Neural cell (in vitro differentiated cells): ENCODE measurements around the gene SNRPB.

Experiments
- CTCF ChIP-seq: fragments of 450-650 bp; IDR thresholded peaks from 2 replicates; pipeline ENCODE4 v1.5.1; 2014; ENCODE audit warnings: antibody characterized with exemption, mild to moderate bottlenecking, moderate library complexity; ENCODE audit not compliant: poor library complexity, severe bottlenecking
- EP300 ChIP-seq: fragments of 450-650 bp; conservative IDR thresholded peaks from 2 replicates; pipeline ENCODE4 v1.6.1; 2014; ENCODE audit warnings: antibody characterized with exemption, mild to moderate bottlenecking, moderate library complexity; ENCODE audit not compliant: poor library complexity, severe bottlenecking
- EZH2 ChIP-seq: fragments of 200-600, 300-800 bp; shearing (Covaris generic), sonication (generic); IDR thresholded peaks from 2 replicates; pipeline ENCODE4 v1.6.1; 2014; ENCODE audit warnings: antibody characterized with exemption, low read length, borderline replicate concordance, mild to moderate bottlenecking; ENCODE audit not compliant: insufficient read depth, poor library complexity, severe bottlenecking
- MXI1 ChIP-seq: fragments of 450-650 bp; conservative IDR thresholded peaks from 2 replicates; pipeline ENCODE4 v1.6.1; 2014; ENCODE audit warnings: antibody characterized with exemption, mild to moderate bottlenecking; ENCODE audit not compliant: poor library complexity, severe bottlenecking
- POLR2AphosphoS5 ChIP-seq: IDR thresholded peaks from 2 replicates; pipeline ENCODE4 v1.6.1; 2012
- RAD21 ChIP-seq: fragments of 450-650 bp; conservative IDR thresholded peaks from 2 replicates; pipeline ENCODE4 v1.6.1; 2014; ENCODE audit warnings: antibody characterized with exemption, mild to moderate bottlenecking, moderate library complexity
- SMC3 ChIP-seq: fragments of 450-650 bp; conservative IDR thresholded peaks from 2 replicates; pipeline ENCODE4 v1.6.1; 2014; ENCODE audit warnings: antibody characterized with exemption, mild to moderate bottlenecking, moderate library complexity; ENCODE audit not compliant: poor library complexity
- TAF1 ChIP-seq: IDR thresholded peaks from 2 replicates; pipeline ENCODE4 v1.6.1; 2012; ENCODE audit warnings: low read depth
- TF ChIP-seq, protein P1 (sequence below): IDR thresholded peaks from 2 replicates; pipeline ENCODE4 v1.6.1; 2012; ENCODE audit warnings: borderline replicate concordance

GRCh38 chr20:2462484-2462883, 8.1 kb downstream of the SNRPB start:
- TF ChIP-seq CTCF (no peak), RAD21 (no peak), TAF1 (no peak), POLR2AphosphoS5 (no peak), EP300 (no peak), EZH2 (no peak), SMC3 (no peak), MXI1 (no peak)
- TF ChIP-seq, protein P1, sequence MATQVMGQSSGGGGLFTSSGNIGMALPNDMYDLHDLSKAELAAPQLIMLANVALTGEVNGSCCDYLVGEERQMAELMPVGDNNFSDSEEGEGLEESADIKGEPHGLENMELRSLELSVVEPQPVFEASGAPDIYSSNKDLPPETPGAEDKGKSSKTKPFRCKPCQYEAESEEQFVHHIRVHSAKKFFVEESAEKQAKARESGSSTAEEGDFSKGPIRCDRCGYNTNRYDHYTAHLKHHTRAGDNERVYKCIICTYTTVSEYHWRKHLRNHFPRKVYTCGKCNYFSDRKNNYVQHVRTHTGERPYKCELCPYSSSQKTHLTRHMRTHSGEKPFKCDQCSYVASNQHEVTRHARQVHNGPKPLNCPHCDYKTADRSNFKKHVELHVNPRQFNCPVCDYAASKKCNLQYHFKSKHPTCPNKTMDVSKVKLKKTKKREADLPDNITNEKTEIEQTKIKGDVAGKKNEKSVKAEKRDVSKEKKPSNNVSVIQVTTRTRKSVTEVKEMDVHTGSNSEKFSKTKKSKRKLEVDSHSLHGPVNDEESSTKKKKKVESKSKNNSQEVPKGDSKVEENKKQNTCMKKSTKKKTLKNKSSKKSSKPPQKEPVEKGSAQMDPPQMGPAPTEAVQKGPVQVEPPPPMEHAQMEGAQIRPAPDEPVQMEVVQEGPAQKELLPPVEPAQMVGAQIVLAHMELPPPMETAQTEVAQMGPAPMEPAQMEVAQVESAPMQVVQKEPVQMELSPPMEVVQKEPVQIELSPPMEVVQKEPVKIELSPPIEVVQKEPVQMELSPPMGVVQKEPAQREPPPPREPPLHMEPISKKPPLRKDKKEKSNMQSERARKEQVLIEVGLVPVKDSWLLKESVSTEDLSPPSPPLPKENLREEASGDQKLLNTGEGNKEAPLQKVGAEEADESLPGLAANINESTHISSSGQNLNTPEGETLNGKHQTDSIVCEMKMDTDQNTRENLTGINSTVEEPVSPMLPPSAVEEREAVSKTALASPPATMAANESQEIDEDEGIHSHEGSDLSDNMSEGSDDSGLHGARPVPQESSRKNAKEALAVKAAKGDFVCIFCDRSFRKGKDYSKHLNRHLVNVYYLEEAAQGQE = no peak
